Mesothelial cell of epicardium (in vitro differentiated cells): ENCODE data around the gene DPP4. TPM values are rescaled to one million over a fixed set of nuclear protein-coding genes. Genes with fewer than 3 reads are reported as not detected.

Source experiments
- DNase-seq, 2 experiments: peaks; one replicate each; pipeline ENCODE4 v3.0.0; 2021; ENCODE audit warnings: low spot score in 2 of 2; ENCODE audit not compliant: unreplicated experiment in 2 of 2
- H3K27ac Mint-ChIP-seq: 2 replicates; pipeline ENCODE4 v1.8.0; 2021; ENCODE audit warnings: mixed read lengths
- H3K27me3 Mint-ChIP-seq: 2 replicates; pipeline ENCODE4 v1.8.0; 2021; ENCODE audit warnings: low read depth, mixed read lengths
- H3K36me3 Mint-ChIP-seq: 2 replicates; pipeline ENCODE4 v1.8.0; 2021; ENCODE audit warnings: mixed read lengths
- H3K4me1 Mint-ChIP-seq: 2 replicates; pipeline ENCODE4 v1.8.0; 2021; ENCODE audit warnings: mixed read lengths
- H3K4me3 Mint-ChIP-seq: 2 replicates; pipeline ENCODE4 v1.8.0; 2021; ENCODE audit warnings: mild to moderate bottlenecking, moderate library complexity, mixed read lengths
- H3K9me3 Mint-ChIP-seq: 2 replicates; pipeline ENCODE4 v1.8.0; 2021; ENCODE audit warnings: mixed read lengths
- total RNA-seq: library from RNA; stranded (reverse); gene quantifications from 3 replicates; pipeline ENCODE4 v1.2.1, GENCODE V29; 2021
- TF ChIP-seq, protein P1 (sequence below): fragments of 200-600 bp; sonication (generic); IDR thresholded peaks from one replicate; pipeline ENCODE4 v1.5.0; 2021; ENCODE audit warnings: antibody characterized with exemption; ENCODE audit not compliant: unreplicated experiment

Gene DPP4
- total RNA-seq, 1 donor from 2014 or later: 8.2 TPM

DNA sequence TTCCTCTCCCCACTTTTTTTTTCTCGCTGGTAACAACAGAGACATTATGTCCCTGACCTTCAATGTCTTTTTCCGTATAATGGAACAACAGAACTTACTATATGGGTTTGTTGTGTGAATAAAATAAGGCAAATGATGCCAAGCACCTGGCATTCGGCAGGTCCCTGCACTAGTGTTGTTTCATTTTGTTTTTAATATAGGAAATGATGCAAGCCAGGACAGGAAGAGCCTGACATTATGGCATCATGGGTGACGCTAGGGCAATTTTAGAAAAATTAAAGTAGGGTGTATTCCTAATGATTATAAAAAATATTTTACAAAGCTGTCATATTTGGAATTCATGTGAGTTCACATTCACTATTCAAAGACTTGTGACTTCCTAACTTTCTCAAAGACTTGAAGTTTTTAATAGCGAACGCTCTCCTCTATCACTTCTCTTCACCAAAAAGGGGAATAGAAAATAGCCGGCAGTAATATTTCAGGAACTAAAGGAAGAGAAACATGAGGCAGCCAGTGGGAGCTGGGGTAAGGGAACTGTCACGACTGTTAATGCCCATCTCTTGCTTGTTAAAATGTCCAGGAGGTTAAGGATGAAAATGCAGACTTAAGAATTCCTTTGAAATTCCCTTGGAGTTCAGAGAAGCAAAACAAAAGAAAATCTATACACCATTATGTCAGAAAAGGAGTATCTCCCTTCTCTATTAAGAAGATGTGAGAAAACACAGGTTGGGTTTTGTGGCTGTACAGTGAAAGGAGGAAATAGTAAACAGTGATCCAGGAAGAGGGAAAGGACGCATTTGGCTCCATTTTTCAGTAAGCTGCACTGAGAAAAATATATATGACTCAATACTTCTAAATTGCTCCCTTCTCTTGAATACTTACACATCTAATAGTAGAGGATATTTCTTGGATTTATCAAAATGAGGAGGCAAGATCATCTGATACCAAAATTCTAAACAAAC, 60.2 kb downstream of the DPP4 start:
- no peak overlapping the region for H3K27ac Mint-ChIP-seq
- TF ChIP-seq, protein P1, sequence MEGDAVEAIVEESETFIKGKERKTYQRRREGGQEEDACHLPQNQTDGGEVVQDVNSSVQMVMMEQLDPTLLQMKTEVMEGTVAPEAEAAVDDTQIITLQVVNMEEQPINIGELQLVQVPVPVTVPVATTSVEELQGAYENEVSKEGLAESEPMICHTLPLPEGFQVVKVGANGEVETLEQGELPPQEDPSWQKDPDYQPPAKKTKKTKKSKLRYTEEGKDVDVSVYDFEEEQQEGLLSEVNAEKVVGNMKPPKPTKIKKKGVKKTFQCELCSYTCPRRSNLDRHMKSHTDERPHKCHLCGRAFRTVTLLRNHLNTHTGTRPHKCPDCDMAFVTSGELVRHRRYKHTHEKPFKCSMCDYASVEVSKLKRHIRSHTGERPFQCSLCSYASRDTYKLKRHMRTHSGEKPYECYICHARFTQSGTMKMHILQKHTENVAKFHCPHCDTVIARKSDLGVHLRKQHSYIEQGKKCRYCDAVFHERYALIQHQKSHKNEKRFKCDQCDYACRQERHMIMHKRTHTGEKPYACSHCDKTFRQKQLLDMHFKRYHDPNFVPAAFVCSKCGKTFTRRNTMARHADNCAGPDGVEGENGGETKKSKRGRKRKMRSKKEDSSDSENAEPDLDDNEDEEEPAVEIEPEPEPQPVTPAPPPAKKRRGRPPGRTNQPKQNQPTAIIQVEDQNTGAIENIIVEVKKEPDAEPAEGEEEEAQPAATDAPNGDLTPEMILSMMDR: no peak

DNA sequence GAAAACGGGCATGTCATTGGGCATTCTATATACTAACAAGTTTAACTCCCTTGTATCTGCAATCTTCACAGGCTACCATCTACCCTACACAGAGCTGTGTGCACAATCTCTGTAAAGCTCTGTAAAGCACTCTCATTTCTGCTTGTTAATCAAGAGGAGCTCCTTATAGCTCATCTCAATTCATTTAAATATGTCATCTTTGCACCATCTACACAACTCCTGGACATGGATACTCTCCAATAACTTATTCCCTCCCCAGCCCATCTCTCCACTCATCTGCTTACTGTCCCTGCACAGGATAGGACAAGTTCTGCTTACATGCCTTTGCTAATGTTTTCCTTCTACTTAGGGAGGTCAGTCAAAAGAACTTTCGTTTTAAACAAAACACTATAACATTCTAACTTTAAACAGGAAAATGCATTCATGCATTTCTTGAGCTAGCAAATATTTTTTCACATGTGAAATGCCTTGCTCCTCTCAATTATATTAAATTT, 61.4 kb downstream of the DPP4 start:
- TF ChIP-seq, protein P1: no peak
- Mint-ChIP-seq H3K27ac (no peak overlapping the region), H3K36me3 (no peaks in the 10 kb centered on the region), H3K4me1 (peaks cover 26% of the 10 kb centered on the region), H3K9me3 (no peaks in the 10 kb centered on the region), H3K27me3 (peaks cover 2% of the 10 kb centered on the region), H3K4me3 (no peak overlapping the region)
- DNase-seq: no peak

More for the DNA sequence above, 60.2 kb downstream of the DPP4 start:
- H3K36me3 Mint-ChIP-seq: no peaks in the 10 kb centered on the region
- H3K4me1 Mint-ChIP-seq: peaks cover 26% of the 10 kb centered on the region
- no peak overlapping the region for H3K4me3 Mint-ChIP-seq
- no peak for DNase-seq
- H3K9me3 Mint-ChIP-seq: no peaks in the 10 kb centered on the region
- H3K27me3 Mint-ChIP-seq: peaks cover 2% of the 10 kb centered on the region

DNA sequence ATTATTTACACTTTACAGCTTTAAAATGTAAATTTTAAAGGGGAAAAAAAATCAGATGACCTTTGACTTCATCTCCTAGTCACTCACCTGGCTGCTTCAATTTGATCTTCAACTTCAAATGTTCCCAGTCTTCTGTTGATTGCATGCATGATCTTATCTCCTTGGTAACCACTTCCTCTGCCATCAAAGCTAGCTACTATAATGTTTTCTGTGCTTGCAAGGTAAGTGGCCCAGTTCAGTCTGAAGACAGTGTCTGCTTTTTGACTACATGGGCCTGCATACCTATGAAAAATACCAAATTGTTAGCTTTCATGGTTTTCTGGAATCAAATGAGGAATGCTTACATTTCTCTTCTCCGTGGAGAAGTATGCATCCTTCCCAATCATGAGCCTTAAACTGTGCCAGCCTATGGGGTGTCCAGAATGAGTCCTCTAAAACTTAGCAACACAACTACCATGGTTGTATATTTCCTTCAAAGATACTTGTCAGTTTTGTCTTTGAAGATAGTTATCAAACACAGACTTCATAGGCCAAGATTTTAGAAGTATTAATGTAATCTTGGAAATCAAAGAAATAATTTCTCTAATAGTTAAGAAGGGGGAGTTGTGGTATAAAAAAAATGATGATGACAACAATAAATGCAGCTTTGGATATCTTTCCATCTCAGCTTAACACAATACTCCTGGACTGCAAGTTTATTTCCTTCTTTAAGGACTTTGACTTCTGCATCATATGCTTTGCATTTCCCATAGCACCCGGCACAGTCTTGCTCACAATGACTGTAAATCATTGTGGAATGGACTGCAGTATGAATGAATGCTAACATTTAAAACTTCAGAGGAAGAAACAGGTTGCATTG, 62.1 kb downstream of the DPP4 start:
- Mint-ChIP-seq H3K27me3 (peaks cover 2% of the 10 kb centered on the region), H3K4me3 (no peak overlapping the region), H3K27ac (no peak overlapping the region), H3K4me1 (peaks cover 26% of the 10 kb centered on the region), H3K36me3 (no peaks in the 10 kb centered on the region), H3K9me3 (no peaks in the 10 kb centered on the region)
- no peak for DNase-seq
- TF ChIP-seq, protein P1: no peak

DNA sequence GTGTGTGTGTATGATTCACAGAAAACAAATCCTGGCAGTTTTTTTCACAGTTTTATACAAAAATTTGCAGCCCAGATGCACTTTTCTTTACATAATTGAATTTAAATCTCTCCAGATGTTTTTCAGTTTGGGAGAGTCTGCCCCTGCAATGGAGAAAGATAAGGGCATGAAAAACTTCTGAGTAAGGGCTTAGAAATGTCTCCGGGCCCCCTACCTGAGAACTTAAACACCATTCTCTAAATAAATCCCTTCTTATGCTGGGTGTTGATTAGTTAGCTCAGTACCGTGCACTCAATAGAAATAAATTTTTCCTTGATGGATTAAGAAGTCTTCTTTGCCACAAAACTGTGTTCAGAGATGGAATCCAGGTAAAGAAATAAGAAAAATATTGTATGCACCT, 64.5 kb downstream of the DPP4 start:
- Mint-ChIP-seq H3K36me3 (no peaks in the 10 kb centered on the region), H3K9me3 (no peaks in the 10 kb centered on the region), H3K27ac (no peak overlapping the region), H3K4me1 (peaks cover 23% of the 10 kb centered on the region), H3K27me3 (no peaks in the 10 kb centered on the region), H3K4me3 (no peak overlapping the region)
- TF ChIP-seq, protein P1: no peak
- DNase-seq: no peak

DNA sequence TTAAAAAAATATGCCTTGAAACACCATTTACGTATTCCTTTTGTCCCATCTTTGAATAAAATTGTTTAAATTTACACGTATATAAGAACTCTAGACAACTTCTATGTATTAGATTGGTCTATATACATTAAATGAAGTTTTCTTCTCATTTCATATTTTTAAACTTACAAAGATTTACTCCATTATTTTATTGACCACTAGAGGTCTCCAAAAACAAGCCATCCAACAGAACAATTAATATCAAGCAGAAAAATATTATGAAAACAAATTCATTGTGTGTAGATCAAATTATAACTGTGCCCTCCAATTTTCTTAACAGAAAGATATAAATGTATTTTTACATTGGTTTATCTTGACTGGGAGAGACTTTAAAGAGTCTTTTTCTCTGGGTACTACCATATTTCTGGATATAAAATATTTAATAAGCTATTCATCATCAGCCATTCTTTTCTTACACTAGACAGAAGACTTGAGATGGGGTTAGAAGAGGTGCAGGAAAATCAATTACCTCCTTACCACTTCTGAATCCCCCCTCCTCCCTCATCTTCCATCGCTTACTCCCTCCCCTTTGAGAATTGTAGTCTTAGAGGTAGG, 66.5 kb downstream of the DPP4 start:
- TF ChIP-seq, protein P1: peak; percentile 76
- no peaks in the 10 kb centered on the region for H3K9me3 Mint-ChIP-seq
- peaks cover 6% of the 10 kb centered on the region for H3K27me3 Mint-ChIP-seq
- H3K27ac Mint-ChIP-seq: no peak overlapping the region
- no peak overlapping the region for H3K4me3 Mint-ChIP-seq
- H3K4me1 Mint-ChIP-seq: peaks cover 10% of the 10 kb centered on the region
- DNase-seq: no peak
- H3K36me3 Mint-ChIP-seq: no peaks in the 10 kb centered on the region
